PFSK-1 (cell line): ENCODE data around the gene EXOSC9. TPM values are rescaled to one million over a fixed set of nuclear protein-coding genes. Genes with fewer than 3 reads are reported as not detected.
A peak's percentile ranks its signal among the peaks of the same experiment; 100 is the strongest.

ENCODE experiments used
- FOXP2 ChIP-seq: optimal IDR thresholded peaks from 2 replicates; pipeline ENCODE3; 2011; ENCODE audit warnings: borderline replicate concordance, control low read depth, inconsistent platforms; ENCODE audit not compliant: insufficient read depth; ENCODE audit errors: extremely low read length, extremely low read depth
- POLR2AphosphoS5 ChIP-seq: IDR thresholded peaks from 2 replicates; pipeline ENCODE4 v1.6.1; 2012; ENCODE audit warnings: low read depth, mild to moderate bottlenecking, control low read depth, low read length, moderate library complexity
- SIN3A ChIP-seq: IDR thresholded peaks from 2 replicates; pipeline ENCODE4 v1.6.1; 2012; ENCODE audit warnings: mild to moderate bottlenecking, low read length, moderate library complexity, borderline replicate concordance; ENCODE audit not compliant: insufficient read depth
- TAF1 ChIP-seq: IDR thresholded peaks from 2 replicates; pipeline ENCODE4 v1.6.1; 2012; ENCODE audit warnings: low read length, control low read depth, borderline replicate concordance; ENCODE audit not compliant: insufficient read depth
- polyA plus RNA-seq: library from polyadenylated mRNA; unstranded; fragments of >200 nt; gene quantifications from one replicate; pipeline ENCODE4 v1.2.1, GENCODE V29; 2012; ENCODE audit warnings: low read depth, missing spikeins; ENCODE audit not compliant: insufficient read length
- TF ChIP-seq, protein P1 (sequence below), 2 experiments: IDR thresholded peaks; 2 replicates each; pipeline versions ENCODE4 v1.6.1 to v1.8.0; 2011 to 2012; ENCODE audit warnings: low read depth in 2 of 2, low read length in 2 of 2, control low read depth in 1 of 2, inconsistent platforms in 1 of 2, mild to moderate bottlenecking in 1 of 2, moderate library complexity in 1 of 2; ENCODE audit not compliant: insufficient read depth in 1 of 2

The EXOSC9 gene, protein sequence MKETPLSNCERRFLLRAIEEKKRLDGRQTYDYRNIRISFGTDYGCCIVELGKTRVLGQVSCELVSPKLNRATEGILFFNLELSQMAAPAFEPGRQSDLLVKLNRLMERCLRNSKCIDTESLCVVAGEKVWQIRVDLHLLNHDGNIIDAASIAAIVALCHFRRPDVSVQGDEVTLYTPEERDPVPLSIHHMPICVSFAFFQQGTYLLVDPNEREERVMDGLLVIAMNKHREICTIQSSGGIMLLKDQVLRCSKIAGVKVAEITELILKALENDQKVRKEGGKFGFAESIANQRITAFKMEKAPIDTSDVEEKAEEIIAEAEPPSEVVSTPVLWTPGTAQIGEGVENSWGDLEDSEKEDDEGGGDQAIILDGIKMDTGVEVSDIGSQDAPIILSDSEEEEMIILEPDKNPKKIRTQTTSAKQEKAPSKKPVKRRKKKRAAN
- 20.8 TPM for polyA plus RNA-seq

DNA sequence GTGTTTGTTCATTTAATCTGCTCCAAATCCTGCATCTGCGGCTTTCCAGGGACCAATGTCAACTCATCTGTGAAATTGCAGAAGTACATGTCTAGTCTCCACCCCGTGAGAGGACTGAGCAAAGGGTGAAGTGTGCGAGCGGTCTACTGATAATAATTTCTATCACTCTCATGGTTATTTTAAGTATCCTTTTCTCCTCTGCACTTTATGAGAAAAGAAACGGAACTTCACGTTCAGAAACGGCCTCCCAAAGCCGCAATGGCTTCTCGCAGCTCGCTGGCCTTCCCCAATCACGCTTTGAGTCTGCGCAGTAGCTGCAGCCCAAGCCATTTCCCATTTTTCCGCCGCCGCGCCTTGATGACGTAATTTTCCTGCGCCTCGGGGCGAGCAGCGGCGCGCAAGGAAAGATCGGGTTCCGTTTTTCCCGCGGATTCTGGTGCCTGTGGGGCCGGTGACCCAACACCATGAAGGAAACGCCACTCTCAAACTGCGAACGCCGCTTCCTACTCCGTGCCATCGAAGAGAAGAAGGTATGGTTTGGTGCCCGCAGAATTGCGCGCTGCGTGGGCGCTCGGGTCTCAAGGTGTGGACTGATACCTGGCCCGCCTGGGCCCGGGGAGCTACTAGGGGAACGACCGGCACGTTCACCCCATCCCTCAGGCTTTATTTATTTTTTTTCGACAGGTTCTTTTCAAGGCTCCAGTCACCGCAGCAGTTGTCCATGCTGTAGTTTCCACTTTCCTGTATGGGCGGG lies at the start of gene EXOSC9:
Gene EXOSC9, plus strand, starts transcription at position 363 of the 754 bp plus-strand sequence. Its CDS starts 102 bp downstream, at position 465.
- TF ChIP-seq, protein P1, sequence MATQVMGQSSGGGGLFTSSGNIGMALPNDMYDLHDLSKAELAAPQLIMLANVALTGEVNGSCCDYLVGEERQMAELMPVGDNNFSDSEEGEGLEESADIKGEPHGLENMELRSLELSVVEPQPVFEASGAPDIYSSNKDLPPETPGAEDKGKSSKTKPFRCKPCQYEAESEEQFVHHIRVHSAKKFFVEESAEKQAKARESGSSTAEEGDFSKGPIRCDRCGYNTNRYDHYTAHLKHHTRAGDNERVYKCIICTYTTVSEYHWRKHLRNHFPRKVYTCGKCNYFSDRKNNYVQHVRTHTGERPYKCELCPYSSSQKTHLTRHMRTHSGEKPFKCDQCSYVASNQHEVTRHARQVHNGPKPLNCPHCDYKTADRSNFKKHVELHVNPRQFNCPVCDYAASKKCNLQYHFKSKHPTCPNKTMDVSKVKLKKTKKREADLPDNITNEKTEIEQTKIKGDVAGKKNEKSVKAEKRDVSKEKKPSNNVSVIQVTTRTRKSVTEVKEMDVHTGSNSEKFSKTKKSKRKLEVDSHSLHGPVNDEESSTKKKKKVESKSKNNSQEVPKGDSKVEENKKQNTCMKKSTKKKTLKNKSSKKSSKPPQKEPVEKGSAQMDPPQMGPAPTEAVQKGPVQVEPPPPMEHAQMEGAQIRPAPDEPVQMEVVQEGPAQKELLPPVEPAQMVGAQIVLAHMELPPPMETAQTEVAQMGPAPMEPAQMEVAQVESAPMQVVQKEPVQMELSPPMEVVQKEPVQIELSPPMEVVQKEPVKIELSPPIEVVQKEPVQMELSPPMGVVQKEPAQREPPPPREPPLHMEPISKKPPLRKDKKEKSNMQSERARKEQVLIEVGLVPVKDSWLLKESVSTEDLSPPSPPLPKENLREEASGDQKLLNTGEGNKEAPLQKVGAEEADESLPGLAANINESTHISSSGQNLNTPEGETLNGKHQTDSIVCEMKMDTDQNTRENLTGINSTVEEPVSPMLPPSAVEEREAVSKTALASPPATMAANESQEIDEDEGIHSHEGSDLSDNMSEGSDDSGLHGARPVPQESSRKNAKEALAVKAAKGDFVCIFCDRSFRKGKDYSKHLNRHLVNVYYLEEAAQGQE (IDR thresholded peaks at IDR 0.05; ENCODE audit: insufficient read depth in 1 of 2, low read depth in 2 of 2, low read length in 2 of 2), result no peak
- TF ChIP-seq POLR2AphosphoS5 (peak; percentile 89), SIN3A (0 out of 2 replicates have a peak, but pooled peaks have one; percentile 56), FOXP2 (no peak), TAF1 (peak; percentile 81; the same call in 1 of the 2 replicates)

DNA sequence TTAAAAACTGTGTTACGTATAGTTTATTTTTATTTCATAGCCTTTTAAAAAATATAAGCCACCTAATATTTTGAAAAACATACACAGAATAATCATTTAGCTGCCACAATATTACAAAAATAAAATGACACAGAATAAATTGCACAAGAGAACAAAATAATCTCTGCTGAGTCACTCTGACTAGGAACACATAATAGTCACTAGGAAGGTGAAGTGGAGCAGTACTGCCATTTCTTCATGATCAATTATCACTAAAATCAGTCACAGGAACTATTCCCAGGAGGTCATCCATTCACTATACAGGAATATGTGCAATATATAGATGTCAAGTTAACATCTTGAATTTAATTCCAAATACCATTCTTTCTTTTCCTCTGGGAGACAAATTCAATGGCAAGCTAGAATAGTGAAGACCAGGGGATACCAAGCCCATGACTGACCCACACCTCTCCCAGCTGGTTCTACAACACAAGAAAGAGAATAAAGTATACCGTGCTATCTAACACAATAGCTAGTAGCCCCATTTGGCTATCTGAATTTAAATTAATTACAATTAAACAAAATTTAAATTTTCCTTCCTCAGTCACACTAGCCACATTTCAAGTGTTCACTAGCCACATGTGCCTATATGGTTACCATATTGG lies 42.1 kb upstream of the EXOSC9 start:
- TF ChIP-seq FOXP2 (no peak), POLR2AphosphoS5 (no peak), TAF1 (no peak), SIN3A (no peak)
- TF ChIP-seq, protein P1 (IDR thresholded peaks at IDR 0.05; ENCODE audit: insufficient read depth in 1 of 2, low read depth in 2 of 2, low read length in 2 of 2), result no peak

DNA sequence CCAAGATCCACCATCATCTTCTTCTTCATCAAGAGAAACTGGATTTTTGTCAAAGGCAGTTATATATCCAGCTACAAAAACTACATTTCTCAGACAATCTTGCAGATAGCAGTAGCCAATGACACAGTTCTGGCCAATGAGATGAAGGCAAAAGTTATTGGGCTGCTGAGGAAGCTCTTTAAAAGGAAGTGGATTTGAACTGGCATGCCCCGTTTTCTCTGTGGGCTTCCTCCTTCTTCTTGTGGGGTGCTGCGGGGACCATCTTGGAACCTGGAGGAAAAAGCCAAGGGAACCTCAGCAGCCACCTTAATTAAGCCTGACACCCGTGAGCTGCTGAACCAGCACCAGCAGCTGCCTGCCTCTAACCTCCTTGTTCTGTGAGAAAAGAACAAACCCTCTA lies 40.9 kb upstream of the EXOSC9 start:
- TF ChIP-seq, protein P1 (IDR thresholded peaks at IDR 0.05; ENCODE audit: insufficient read depth in 1 of 2, low read depth in 2 of 2, low read length in 2 of 2), result no peak
- TF ChIP-seq TAF1, result no peak
- TF ChIP-seq POLR2AphosphoS5, result no peak
- TF ChIP-seq SIN3A, result no peak
- no peak for TF ChIP-seq FOXP2

DNA sequence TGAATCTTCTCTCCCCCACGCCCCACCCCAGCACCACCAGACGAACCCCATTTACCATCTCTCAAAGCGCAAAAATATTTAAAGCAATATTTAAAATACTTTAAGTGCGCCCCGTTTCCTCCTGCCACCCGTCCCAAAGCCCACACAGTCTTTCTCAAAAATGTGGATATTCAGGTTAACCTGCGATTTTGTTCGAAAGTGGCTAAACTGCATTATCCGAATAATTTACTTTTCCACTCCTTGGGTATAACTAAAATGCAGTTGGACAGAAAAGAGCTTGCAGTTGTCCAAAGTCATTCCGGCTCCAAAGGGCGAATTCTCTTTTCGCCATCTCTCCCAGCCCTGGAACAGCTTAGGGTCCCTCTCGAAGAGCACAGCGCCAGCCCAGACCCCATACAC lies 36.8 kb upstream of the EXOSC9 start:
- no peak for TF ChIP-seq FOXP2
- TF ChIP-seq POLR2AphosphoS5, result no peak
- TF ChIP-seq, protein P1 (IDR thresholded peaks at IDR 0.05; ENCODE audit: insufficient read depth in 1 of 2, low read depth in 2 of 2, low read length in 2 of 2), result no peak
- no peak for TF ChIP-seq SIN3A
- no peak for TF ChIP-seq TAF1
